Measurements from ENCODE around the gene XCL1.

- TF ChIP-seq CTCF (IDR thresholded peaks at IDR 0.05) (no peak), POLR2A (IDR thresholded peaks at IDR 0.05; ENCODE audit: low read depth) (no peak), POLR2AphosphoS5 (IDR thresholded peaks at IDR 0.05) (no peak)
These were observed 21.6 kb upstream of the XCL1 start for GRCh38 chr1:168554603-168555483.
